Heart left ventricle (tissue), 16 donors: Measurements from ENCODE around the gene DLGAP1. TPM values are rescaled to one million over a fixed set of nuclear protein-coding genes. Genes with fewer than 3 reads are reported as not detected.

Experiments used
- ATAC-seq, 4 donors: fragments of 200-7000 bp; cut with Tn5 transposase; one replicate each; pipeline ENCODE4 v1.9.1; 2020 to 2022; ENCODE audit warnings: moderate library complexity in 4 of 4, mild to moderate bottlenecking in 3 of 4, moderate number of reproducible peaks in 1 of 4
- DNase-seq, 5 donors: peaks; one replicate each; pipeline ENCODE4 v3.0.0-alpha.2; 2020
- H3K27ac ChIP-seq, 12 donors: fragments of 200-600 bp; sonication (generic) in 4 of 12; one replicate each; pipeline versions ENCODE4 v1.5.0 to v1.8.0; 2016 to 2022; ENCODE audit warnings: mild to moderate bottlenecking in 2 of 12
- H3K27me3 ChIP-seq, 9 donors: fragments of 200-600 bp; sonication (generic) in 2 of 9; one replicate each; pipeline versions ENCODE4 v1.5.1 to v1.8.0; 2016 to 2022; ENCODE audit warnings: mild to moderate bottlenecking in 3 of 9
- H3K36me3 ChIP-seq, 9 donors: fragments of 200-600 bp; sonication (generic) in 2 of 9; one replicate each; pipeline versions ENCODE4 v1.5.0 to v1.8.0; 2018 to 2022; ENCODE audit warnings: mild to moderate bottlenecking in 2 of 9
- H3K4me1 ChIP-seq, 12 donors: fragments of 200-600 bp; sonication (generic) in 4 of 12; one replicate each; pipeline versions ENCODE4 v1.5.0 to v1.8.0; 2016 to 2022; ENCODE audit warnings: mild to moderate bottlenecking in 3 of 12
- H3K4me3 ChIP-seq, 12 donors: fragments of 200-600 bp; sonication (generic) in 4 of 12; one replicate each; pipeline versions ENCODE4 v1.5.0 to v1.8.0; 2017 to 2022; ENCODE audit warnings: mild to moderate bottlenecking in 9 of 12, moderate library complexity in 4 of 12
- H3K9me3 ChIP-seq, 12 donors: fragments of 200-600 bp; sonication (generic) in 4 of 12; one replicate each; pipeline versions ENCODE4 v1.5.0 to v1.8.0; 2016 to 2022; ENCODE audit warnings: mild to moderate bottlenecking in 1 of 12
- CTCF ChIP-seq, 12 donors: fragments of 200-600 bp; sonication (generic) in 4 of 12; IDR thresholded peaks; one replicate each; pipeline versions ENCODE4 v1.5.0 to v1.8.0; 2018 to 2022; ENCODE audit warnings: antibody characterized with exemption in 12 of 12, mild to moderate bottlenecking in 5 of 12
- POLR2A ChIP-seq, 2 donors: fragments of 450-650 bp; IDR thresholded peaks; one replicate each; pipeline ENCODE4 v1.6.1; 2017; ENCODE audit warnings: antibody characterized with exemption in 2 of 2, mild to moderate bottlenecking in 2 of 2, moderate library complexity in 2 of 2
- WGBS, 4 donors: extraction: QIAGEN DNeasy Blood & Tissue Kit in 2 of 4; methylation state at CpG; one replicate each; pipeline versions ENCODE4 v1.1.5 to v1.1.7; 2013 to 2018; 5-methylcytosine and 5-hydroxymethylcytosine counted together
- intact Hi-C, 10 donors: fragments of 100-400 bp; cut with DNase I; formaldehyde crosslinking; loops; one replicate each; pipeline versions ENCODE4 v1.11.1 to v1.14.2; 2022
- polyA plus RNA-seq, 2 donors: library from polyadenylated mRNA; stranded (reverse); fragments of 200-250 nt; gene quantifications; one replicate each; pipeline ENCODE4 v1.2.3, GENCODE V29; 2013
- total RNA-seq, 9 donors: library from RNA; depleted of rRNA in 2 of 9; stranded (reverse); fragments of >200 nt in 2 of 9; fragmentation: NEBNext Ultra II Directional in 3 of 9; extraction: Animal tissue kit (Norgen Biotek cat#: 25700) in 3 of 9; gene quantifications; one replicate each; pipeline versions ENCODE4 v1.1.0 to v1.2.4, GENCODE V29; 2016 to 2023
- donor health status: ischemic (EF 13 %, LVEDD 7.1; RV severe dilation, severe dysfunction).
- donor health status: healthy with polysubstance abuse.
- donor health status: DM: no; HTN: yes; CAD: no.
- donor health status: DM: no; HTN: no; CAD: no.
- donor health status: ischemic (EF 25% LVEDD 6.9; RV normal size, moderate dysfunction).
- donor health status: ischemic (EF 25% LVEDD 5.7; RV mildly dilated, moderate dysfunction).
- donor health status: healthy.
- donor health status: DM: yes; HTN: yes; CAD: no.
- donor health status: ischemic (EF 35%, LVEDD 5.7; RV mildly dilated, moderate dysfunction).
- donor health status: nonischemic (EF 11% LVEDD 7.7; RV severe dilation, severe dysfunction).
- donor health status: DM: yes; HTN: yes; CAD: no.
- donor health status: PGD.
- donor health status: ischemic (EF 29% LVEDD 5.4; RV normal size, mild dysfunction).
- donor health status: nonischemic (EF 23%, LVEDD 6.1; RV moderate dilation, normal function).

Gene DLGAP1
- total and polyA plus RNA-seq, 11 donors, result 0.10 to 5.5 (median 0.40) TPM; not detected in 1

- H3K9me3 ChIP-seq, result peaks cover 0 to 5% (median 0%) of the 10 kb centered on the region in 12 donors
- DNase-seq (no peak), ATAC-seq (no peak)
- intact Hi-C loops, result no loop called here
- peaks cover 0 to 16% (median 0%) of the 10 kb centered on the region in 9 donors for H3K27me3 ChIP-seq
- no peaks in the 10 kb centered on the region for H3K36me3 ChIP-seq
- H3K4me3 ChIP-seq, result no peak overlapping the region
- WGBS, 4 donors, result 85 to 92% (median 88%) methylated on average over 4 of the region's 4 CpGs
- TF ChIP-seq CTCF (IDR thresholded peaks at IDR 0.05), result no peak
- TF ChIP-seq POLR2A (IDR thresholded peaks at IDR 0.05), result no peak
- no peaks in the 10 kb centered on the region for H3K4me1 ChIP-seq
- H3K27ac ChIP-seq, result no peak overlapping the region
Observed at GRCh38 chr18:4445902-4446301, 9.2 kb downstream of the DLGAP1 start.

- DNase-seq (no peak), ATAC-seq (no peak)
- Histone ChIP-seq H3K4me1 (no peaks in the 10 kb centered on the region), H3K9me3 (peaks cover 0 to 5% (median 0%) of the 10 kb centered on the region in 12 donors), H3K27ac (no peak overlapping the region), H3K27me3 (peaks cover 0 to 10% (median 0%) of the 10 kb centered on the region in 9 donors), H3K4me3 (no peak overlapping the region), H3K36me3 (no peaks in the 10 kb centered on the region)
- intact Hi-C loops, result no loop called here
- TF ChIP-seq POLR2A (IDR thresholded peaks at IDR 0.05), result no peak
- TF ChIP-seq CTCF (IDR thresholded peaks at IDR 0.05), result no peak
Observed at GRCh38 chr18:4444306-4444705, 10.8 kb downstream of the DLGAP1 start.

- Histone ChIP-seq H3K27ac (no peak overlapping the region), H3K4me1 (no peaks in the 10 kb centered on the region), H3K4me3 (no peak overlapping the region), H3K27me3 (peaks cover 0 to 4% (median 0%) of the 10 kb centered on the region in 9 donors), H3K36me3 (no peaks in the 10 kb centered on the region), H3K9me3 (no peaks in the 10 kb centered on the region)
- DNase-seq, result no peak
- WGBS, 4 donors, result 58 to 66% (median 60%) methylated on average over 2 of the region's 2 CpGs
- TF ChIP-seq CTCF (IDR thresholded peaks at IDR 0.05), result no peak
- no peak for TF ChIP-seq POLR2A (IDR thresholded peaks at IDR 0.05)
- intact Hi-C loops, result no loop called here
- no peak for ATAC-seq
Observed at GRCh38 chr18:4441098-4441497, 14.0 kb downstream of the DLGAP1 start.

GRCh38 chr18:4438938-4439337 lies 16.2 kb downstream of the DLGAP1 start:
- no peak for DNase-seq
- H3K4me3 ChIP-seq, result no peak overlapping the region
- WGBS, 4 donors, result 60 to 69% (median 63%) methylated on average over 5 of the region's 5 CpGs
- H3K36me3 ChIP-seq, result no peaks in the 10 kb centered on the region
- H3K27ac ChIP-seq, result no peak overlapping the region
- H3K9me3 ChIP-seq, result no peaks in the 10 kb centered on the region
- intact Hi-C loops, result no loop called here
- ATAC-seq, result no peak
- no peak for TF ChIP-seq CTCF (IDR thresholded peaks at IDR 0.05)
- peaks cover 0 to 4% (median 0%) of the 10 kb centered on the region in 9 donors for H3K27me3 ChIP-seq
- H3K4me1 ChIP-seq, result no peaks in the 10 kb centered on the region
